Gastrocnemius medialis (tissue), 4 donors: ENCODE data around the gene TIMM29. TPM values are rescaled to one million over a fixed set of nuclear protein-coding genes. Genes with fewer than 3 reads are reported as not detected.
A peak's percentile ranks its signal among the peaks of the same experiment; 100 is the strongest.

ENCODE experiments used
- ATAC-seq, 2 donors: fragments of 150-250 bp; one replicate each; pipeline ENCODE4 v1.9.1; 2016
- DNase-seq, 2 donors: peaks; one replicate each; pipeline ENCODE4 v3.0.0-alpha.2; 2019
- H3K27ac ChIP-seq, 4 donors: fragments of 200-600 bp; sonication (generic); 1 replicate in 1 of 4; 2 replicates in 3 of 4; pipeline ENCODE4 v1.5.1; 2016 to 2018; ENCODE audit warnings: mild to moderate bottlenecking in 2 of 4, moderate library complexity in 1 of 4
- H3K27me3 ChIP-seq, 3 donors: fragments of 200-600 bp; sonication (generic) in 2 of 3; 1 replicate in 1 of 3; 2 replicates in 2 of 3; pipeline versions ENCODE4 v1.5.1 to v1.6.0; 2016 to 2019; ENCODE audit warnings: mild to moderate bottlenecking in 1 of 3, moderate library complexity in 1 of 3
- H3K36me3 ChIP-seq, 2 donors: fragments of 200-600 bp; sonication (generic) in 1 of 2; one replicate each; pipeline ENCODE4 v1.5.1; 2017 to 2018
- H3K4me1 ChIP-seq, 2 donors: fragments of 200-600 bp; sonication (generic) in 1 of 2; one replicate each; pipeline ENCODE4 v1.5.1; 2016 to 2017; ENCODE audit warnings: mild to moderate bottlenecking in 2 of 2
- H3K4me3 ChIP-seq, 4 donors: fragments of 200-600 bp; sonication (generic) in 3 of 4; 1 replicate in 1 of 4; 2 replicates in 3 of 4; pipeline ENCODE4 v1.5.1; 2016 to 2019; ENCODE audit warnings: mild to moderate bottlenecking in 2 of 4
- H3K9me3 ChIP-seq, 3 donors: fragments of 200-600 bp; sonication (generic) in 2 of 3; 1 replicate in 1 of 3; 2 replicates in 2 of 3; pipeline ENCODE4 v1.5.1; 2016 to 2019
- CTCF ChIP-seq, 5 experiments: fragments of 450-650 bp in 3 of 5; fragments of 200-600 bp in 2 of 5; sonication (generic) in 2 of 5; IDR thresholded peaks in 4 of 5; conservative IDR thresholded peaks in 1 of 5; 1 replicate in 4 of 5; 2 replicates in 1 of 5; pipeline ENCODE4 v1.5.1; 2016 to 2019; ENCODE audit warnings: antibody characterized with exemption in 5 of 5, mild to moderate bottlenecking in 3 of 5, moderate library complexity in 3 of 5
- POLR2A ChIP-seq, 2 donors: fragments of 450-650 bp; IDR thresholded peaks; one replicate each; pipeline ENCODE4 v1.6.1; 2017; ENCODE audit warnings: antibody characterized with exemption in 2 of 2, mild to moderate bottlenecking in 2 of 2, moderate library complexity in 2 of 2
- in situ Hi-C, 4 donors: fragments of 200-750 bp; cut with MboI; loops; one replicate each; pipeline versions ENCODE4 v1.15.0 to v1.8.0; 2017; ENCODE audit warnings: low sequenced_read_pairs in 4 of 4
- intact Hi-C: fragments of 100-400 bp; cut with DNase I; formaldehyde crosslinking; loops from one replicate; pipeline ENCODE4 v1.15.1; 2023; ENCODE audit warnings: low total_unique reads
- total RNA-seq, 4 donors: library from RNA; depleted of rRNA; stranded (reverse); fragments of >200 nt; gene quantifications; one replicate each; pipeline versions ENCODE4 v1.1.0 to v1.2.3, GENCODE V29; 2016

TIMM29 gene
- total RNA-seq, 4 donors from 2014 or later, result 28.7 to 54.5 (median 34.8) TPM

DNA sequence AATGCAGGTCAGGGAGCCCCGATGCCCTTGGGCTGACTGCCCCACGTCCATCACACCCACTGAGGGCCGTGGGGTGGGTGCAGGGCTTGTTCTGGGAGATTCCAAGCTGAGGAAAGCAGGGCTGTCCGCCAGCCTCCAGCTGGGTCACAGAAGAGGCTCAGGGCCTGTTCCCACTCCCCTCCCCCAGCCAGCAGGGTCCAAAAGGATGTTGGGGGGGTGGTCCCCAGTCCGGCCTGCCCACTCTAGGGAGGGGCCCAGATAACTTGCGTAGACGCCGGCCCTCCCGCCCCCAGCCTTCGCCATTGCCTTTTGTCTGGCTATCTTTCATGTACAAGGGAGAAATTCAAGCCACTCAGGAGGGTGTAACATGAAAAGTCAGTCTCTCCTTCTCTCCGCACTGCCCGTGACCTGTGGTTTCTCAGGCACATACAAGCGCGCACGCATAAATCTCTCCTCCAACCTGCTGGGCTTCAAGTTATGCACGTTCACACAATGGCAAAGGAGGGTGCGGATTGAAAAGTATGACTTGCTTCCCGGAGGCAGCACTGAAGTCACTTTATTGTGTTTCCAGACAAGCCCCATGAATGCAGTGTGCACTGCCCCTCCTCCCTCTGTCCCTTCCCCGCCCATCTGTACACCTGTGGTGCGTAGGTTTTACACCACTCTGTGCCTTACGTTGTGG is 37.1 kb upstream of the TIMM29 start:
- H3K27ac ChIP-seq, result peak overlapping the region; percentile 84 to 95 (median 90)
- TF ChIP-seq POLR2A (IDR thresholded peaks at IDR 0.05) (no peak), CTCF (IDR thresholded peaks at IDR 0.05 in 4 of 5, conservative IDR thresholded peaks at IDR 0.05 in 1 of 5) (no peak)
- in situ Hi-C loops (no loop called here), intact Hi-C loops (no loop called here)
- H3K27me3 ChIP-seq, result no peaks in the 10 kb centered on the region
- H3K4me3 ChIP-seq, result peak overlapping the region in 1 of 4 donors; percentile 9
- H3K36me3 ChIP-seq, result no peaks in the 10 kb centered on the region
- peaks cover 73 to 98% of the 10 kb centered on the region in 2 donors for H3K4me1 ChIP-seq
- ATAC-seq (peak; percentile 49 to 68), DNase-seq (peak; percentile 48 to 68)
- H3K9me3 ChIP-seq, result no peaks in the 10 kb centered on the region

DNA sequence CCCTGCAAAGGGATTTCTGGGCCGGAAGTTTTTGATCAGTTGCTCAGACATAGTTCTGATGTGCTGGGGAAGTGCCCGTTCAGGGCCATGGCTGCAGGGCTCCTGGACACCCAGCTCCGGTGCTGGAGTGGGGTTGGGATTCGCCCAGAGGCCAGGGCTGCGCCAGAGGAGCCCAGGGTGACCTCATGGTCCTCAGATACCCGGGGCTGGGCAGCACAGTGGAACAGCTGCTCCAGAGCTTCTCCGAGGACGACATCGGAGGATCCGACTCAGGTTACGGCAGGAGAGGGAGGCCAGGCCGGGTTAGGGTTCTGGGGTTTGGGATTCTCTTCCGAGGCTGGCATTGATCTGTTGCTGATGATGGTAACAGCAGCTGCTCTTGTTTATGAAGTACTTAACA is 36.4 kb upstream of the TIMM29 start:
- TF ChIP-seq POLR2A (IDR thresholded peaks at IDR 0.05) (no peak), CTCF (IDR thresholded peaks at IDR 0.05 in 4 of 5, conservative IDR thresholded peaks at IDR 0.05 in 1 of 5) (no peak)
- ATAC-seq (peak; percentile 74 to 77), DNase-seq (peak; percentile 81 to 96)
- no peaks in the 10 kb centered on the region for H3K36me3 ChIP-seq
- in situ Hi-C loops (no loop called here), intact Hi-C loops (no loop called here)
- H3K27me3 ChIP-seq, result no peaks in the 10 kb centered on the region
- peak overlapping the region in 1 of 4 donors; percentile 9 for H3K4me3 ChIP-seq
- peak overlapping the region; percentile 84 to 95 (median 90) for H3K27ac ChIP-seq
- H3K4me1 ChIP-seq, result peaks cover 75 to 98% of the 10 kb centered on the region in 2 donors
- no peaks in the 10 kb centered on the region for H3K9me3 ChIP-seq

- DNase-seq (no peak), ATAC-seq (no peak)
- Histone ChIP-seq H3K4me1 (peaks cover 86 to 99% of the 10 kb centered on the region in 2 donors), H3K27me3 (no peaks in the 10 kb centered on the region), H3K27ac (peak overlapping the region; percentile 84 to 95 (median 90)), H3K36me3 (no peaks in the 10 kb centered on the region), H3K9me3 (no peaks in the 10 kb centered on the region), H3K4me3 (no peak overlapping the region)
- in situ Hi-C loops (no loop called here), intact Hi-C loops (no loop called here)
- no peak for TF ChIP-seq POLR2A (IDR thresholded peaks at IDR 0.05)
- no peak for TF ChIP-seq CTCF (IDR thresholded peaks at IDR 0.05 in 4 of 5, conservative IDR thresholded peaks at IDR 0.05 in 1 of 5)
Measured at GRCh38 chr19:10894911-10895213, 33.7 kb upstream of the TIMM29 start.

- in situ Hi-C loops (no loop called here), intact Hi-C loops (no loop called here)
- Histone ChIP-seq H3K4me1 (peaks cover 91 to 99% of the 10 kb centered on the region in 2 donors), H3K4me3 (no peak overlapping the region), H3K27me3 (no peaks in the 10 kb centered on the region), H3K36me3 (no peaks in the 10 kb centered on the region), H3K27ac (peak overlapping the region; percentile 84 to 95 (median 90)), H3K9me3 (no peaks in the 10 kb centered on the region)
- ATAC-seq (no peak), DNase-seq (no peak)
- TF ChIP-seq POLR2A (IDR thresholded peaks at IDR 0.05) (no peak), CTCF (IDR thresholded peaks at IDR 0.05 in 4 of 5, conservative IDR thresholded peaks at IDR 0.05 in 1 of 5) (no peak)
Measured at GRCh38 chr19:10895363-10895762, 33.2 kb upstream of the TIMM29 start.
